Endothelial cell of umbilical vein (primary cell): ENCODE results near the gene CREG2. TPM values are rescaled to one million over a fixed set of nuclear protein-coding genes. Genes with fewer than 3 reads are reported as not detected.
A peak's percentile ranks its signal among the peaks of the same experiment; 100 is the strongest.

ENCODE experiments used
- BruUV-seq: library from RNA; stranded (reverse); fragments of 400-500 nt; replicated peaks from 2 replicates; lab custom pipeline; 2021; lab: Mats Ljungman, UMichigan
- CTCF ChIA-PET: fragments of 300-600, 350-600 bp; sonication (Branson Sonifier 250); formaldehyde crosslinking; loops from one replicate; lab custom pipeline; 2021; ENCODE audit warnings: antibody characterized with exemption, inconsistent platforms; lab: Charles Lee
- POLR2A ChIA-PET: fragments of 300-600, 350-600 bp; sonication (Branson Sonifier 250); formaldehyde crosslinking; loops from one replicate; lab custom pipeline; 2021; ENCODE audit warnings: antibody characterized with exemption, inconsistent platforms; lab: Charles Lee
- DNase-seq: peaks from one replicate; pipeline ENCODE4 v3.0.0-alpha.2; 2011; ENCODE audit warnings: low read depth, low spot score
- FAIRE-seq: peaks from 2 replicates; lab custom pipeline; 2011; peaks lifted over from hg19 to GRCh38; lab: Jason Lieb, UNC
- H2AFZ ChIP-seq: 2 replicates; pipeline ENCODE4 v1.6.0; 2012; ENCODE audit warnings: low read depth, low read length, control low read depth, inconsistent platforms
- H3K27ac ChIP-seq: 2 replicates; pipeline ENCODE4 v1.5.1; 2011; ENCODE audit warnings: low read depth, mild to moderate bottlenecking, control low read depth, low read length, moderate library complexity; ENCODE audit not compliant: insufficient read depth
- H3K27me3 ChIP-seq, 2 experiments: 2 replicates each; pipeline versions ENCODE4 v1.6.0 to v1.6.1; 2011; ENCODE audit warnings: low read length in 2 of 2, mixed read lengths in 1 of 2; ENCODE audit not compliant: control insufficient read depth in 2 of 2, insufficient read depth in 2 of 2
- H3K36me3 ChIP-seq, 2 experiments: 2 replicates in 1 of 2; 3 replicates in 1 of 2; pipeline ENCODE4 v1.5.1; 2011; ENCODE audit warnings: low read length in 2 of 2, mild to moderate bottlenecking in 1 of 2, moderate library complexity in 1 of 2; ENCODE audit not compliant: control insufficient read depth in 2 of 2, insufficient read depth in 2 of 2; ENCODE audit errors: extremely low read depth in 1 of 2
- H3K4me1 ChIP-seq: 3 replicates; pipeline ENCODE4 v1.5.1; 2011; ENCODE audit warnings: mild to moderate bottlenecking, low read length; ENCODE audit not compliant: control insufficient read depth, insufficient read depth; ENCODE audit errors: extremely low read depth
- H3K4me2 ChIP-seq: 2 replicates; pipeline ENCODE4 v1.6.1; 2011; ENCODE audit warnings: low read length, control low read depth, mixed read lengths; ENCODE audit not compliant: insufficient read depth
- H3K4me3 ChIP-seq, 3 experiments: fragments of 200-600 bp in 1 of 3; sonication (generic), shearing (Covaris generic) in 1 of 3; replicated peaks in 1 of 3; 2 replicates each; pipeline ENCODE4 v1.5.1; 2011 to 2016; ENCODE audit warnings: control low read depth in 3 of 3, low read length in 3 of 3, mild to moderate bottlenecking in 2 of 3, inconsistent platforms in 1 of 3, low read depth in 1 of 3, moderate library complexity in 1 of 3; ENCODE audit not compliant: insufficient read depth in 1 of 3
- H3K79me2 ChIP-seq: 2 replicates; pipeline ENCODE4 v1.6.0; 2012; ENCODE audit warnings: low read length, inconsistent platforms; ENCODE audit not compliant: control insufficient read depth, insufficient read depth
- H3K9ac ChIP-seq: replicated peaks from 2 replicates; pipeline ENCODE3; 2011; ENCODE audit warnings: low read length, control low read depth; ENCODE audit not compliant: insufficient read depth; ENCODE audit errors: extremely low read depth
- H3K9me1 ChIP-seq: replicated peaks from 3 replicates; pipeline ENCODE4 v1.6.0; 2011; ENCODE audit warnings: mild to moderate bottlenecking, low read length; ENCODE audit not compliant: control insufficient read depth, insufficient read depth; ENCODE audit errors: extremely low read depth
- H3K9me3 ChIP-seq: replicated peaks from 2 replicates; pipeline ENCODE4 v1.5.1; 2012; ENCODE audit warnings: low read length, inconsistent platforms; ENCODE audit not compliant: control insufficient read depth, insufficient read depth
- H4K20me1 ChIP-seq: replicated peaks from 2 replicates; pipeline ENCODE3; 2011; ENCODE audit warnings: mild to moderate bottlenecking, low read length; ENCODE audit not compliant: control insufficient read depth, insufficient read depth; ENCODE audit errors: extremely low read depth
- EZH2 ChIP-seq: IDR thresholded peaks from 2 replicates; pipeline ENCODE4 v1.6.1; 2012; ENCODE audit warnings: borderline replicate concordance, low read depth, mild to moderate bottlenecking, moderate library complexity, low read length, inconsistent platforms; ENCODE audit not compliant: severe bottlenecking
- FOS ChIP-seq: IDR thresholded peaks from 2 replicates; pipeline ENCODE4 v1.6.1; 2011; ENCODE audit warnings: mild to moderate bottlenecking, low read length, moderate library complexity, borderline replicate concordance; ENCODE audit not compliant: insufficient read depth
- GATA2 ChIP-seq: IDR thresholded peaks from 2 replicates; pipeline ENCODE4 v1.7.0; 2011; ENCODE audit warnings: low read depth, mild to moderate bottlenecking, moderate library complexity, mixed read lengths, low read length; ENCODE audit not compliant: insufficient read length, insufficient read depth
- JUN ChIP-seq: IDR thresholded peaks from 2 replicates; pipeline ENCODE4 v1.6.1; 2011; ENCODE audit warnings: borderline replicate concordance, low read depth; ENCODE audit not compliant: insufficient read length, insufficient read depth
- MYC ChIP-seq: IDR thresholded peaks from one replicate; pipeline ENCODE4 v1.6.1; 2011; ENCODE audit warnings: mild to moderate bottlenecking, low read depth, low read length
- POLR2A ChIP-seq: IDR thresholded peaks from 2 replicates; pipeline ENCODE4 v1.6.1; 2012; ENCODE audit warnings: low read depth, mild to moderate bottlenecking, control low read depth, low read length
- POLR2AphosphoS5 ChIP-seq: IDR thresholded peaks from 2 replicates; pipeline ENCODE4 v1.6.1; 2012; ENCODE audit warnings: low read depth, mild to moderate bottlenecking, control low read depth, low read length, moderate library complexity; ENCODE audit not compliant: insufficient read depth
- dilution Hi-C: fragments of 300-500 bp; cut with MboI; formaldehyde crosslinking; loops from one replicate; pipeline ENCODE4 v1.15.0; 2019; ENCODE audit warnings: low sequenced_read_pairs; ENCODE audit not compliant: extremely low pct_ligation_motif_present
- intact Hi-C: fragments of 100-400 bp; cut with micrococcal nuclease; formaldehyde crosslinking; loops from one replicate; pipeline ENCODE4 v1.10.0; 2022
- polyA plus RNA-seq, 4 experiments: library from polyadenylated mRNA; depleted of rRNA in 3 of 4; stranded (reverse) in 3 of 4; unstranded in 1 of 4; fragments of >200 nt; gene quantifications; 2 replicates each; pipeline versions ENCODE4 v1.2.1 to v1.2.3, GENCODE V29; 2011 to 2012; ENCODE audit warnings: missing spikeins in 1 of 4
- total RNA-seq: library from RNA; stranded (reverse); gene quantifications from 2 replicates; pipeline ENCODE4 v1.2.3, GENCODE V29; 2021
- TF ChIP-seq, protein P1 (sequence below), 2 donors: IDR thresholded peaks; 1 replicate in 1 of 2; 2 replicates in 1 of 2; pipeline ENCODE4 v1.5.1; 2011; ENCODE audit warnings: low read length in 2 of 2, mild to moderate bottlenecking in 2 of 2, moderate library complexity in 2 of 2, control low read depth in 1 of 2, inconsistent platforms in 1 of 2, low read depth in 1 of 2; ENCODE audit not compliant: insufficient read depth in 1 of 2; ENCODE audit errors: extremely low read depth in 1 of 2
- TF ChIP-seq, protein P2 (sequence below): IDR thresholded peaks from 2 replicates; pipeline ENCODE4 v1.6.1; 2011; ENCODE audit not compliant: insufficient read depth, insufficient read length

The CREG2 gene
- total and polyA plus RNA-seq, 2 donors (not counting 3 experiments of a cell fraction or from before 2014, with no cell fraction given), result 0.48 to 2.0 TPM

DNA sequence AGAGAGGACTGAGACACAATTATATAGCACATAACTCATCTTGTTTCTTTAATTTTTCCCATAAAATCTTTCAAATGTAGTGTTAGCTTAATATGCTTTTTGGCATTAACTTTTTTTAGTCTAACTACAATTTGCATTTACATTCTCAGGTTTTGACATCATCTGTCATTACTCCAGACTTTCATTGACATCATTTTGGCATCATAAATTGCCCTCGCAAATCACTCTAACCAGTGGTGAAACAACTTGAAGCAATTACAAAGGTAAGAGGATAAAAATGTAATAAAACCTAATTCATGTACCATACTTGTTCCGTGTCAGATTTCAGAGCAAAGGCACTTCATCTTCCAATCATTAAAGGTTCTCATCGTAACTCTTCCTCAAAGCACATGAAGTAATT lies 46.2 kb upstream of the CREG2 start:
- no peak overlapping the region for H3K4me2 ChIP-seq
- H3K9me3 ChIP-seq, result no peaks in the 10 kb centered on the region
- ChIA-PET CTCF (no interaction called here), POLR2A (no interaction called here)
- no peak overlapping the region for H3K9ac ChIP-seq
- H3K27ac ChIP-seq, result no peak overlapping the region
- no peaks in the 10 kb centered on the region for H3K36me3 ChIP-seq
- no peaks in the 10 kb centered on the region for H3K9me1 ChIP-seq
- dilution Hi-C loops (no loop called here), intact Hi-C loops (no loop called here)
- no peaks in the 10 kb centered on the region for H4K20me1 ChIP-seq
- no TSS peak for BruUV-seq
- no peak for TF ChIP-seq POLR2AphosphoS5
- TF ChIP-seq, protein P1, sequence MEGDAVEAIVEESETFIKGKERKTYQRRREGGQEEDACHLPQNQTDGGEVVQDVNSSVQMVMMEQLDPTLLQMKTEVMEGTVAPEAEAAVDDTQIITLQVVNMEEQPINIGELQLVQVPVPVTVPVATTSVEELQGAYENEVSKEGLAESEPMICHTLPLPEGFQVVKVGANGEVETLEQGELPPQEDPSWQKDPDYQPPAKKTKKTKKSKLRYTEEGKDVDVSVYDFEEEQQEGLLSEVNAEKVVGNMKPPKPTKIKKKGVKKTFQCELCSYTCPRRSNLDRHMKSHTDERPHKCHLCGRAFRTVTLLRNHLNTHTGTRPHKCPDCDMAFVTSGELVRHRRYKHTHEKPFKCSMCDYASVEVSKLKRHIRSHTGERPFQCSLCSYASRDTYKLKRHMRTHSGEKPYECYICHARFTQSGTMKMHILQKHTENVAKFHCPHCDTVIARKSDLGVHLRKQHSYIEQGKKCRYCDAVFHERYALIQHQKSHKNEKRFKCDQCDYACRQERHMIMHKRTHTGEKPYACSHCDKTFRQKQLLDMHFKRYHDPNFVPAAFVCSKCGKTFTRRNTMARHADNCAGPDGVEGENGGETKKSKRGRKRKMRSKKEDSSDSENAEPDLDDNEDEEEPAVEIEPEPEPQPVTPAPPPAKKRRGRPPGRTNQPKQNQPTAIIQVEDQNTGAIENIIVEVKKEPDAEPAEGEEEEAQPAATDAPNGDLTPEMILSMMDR (IDR thresholded peaks at IDR 0.05; ENCODE audit: extremely low read depth in 1 of 2, insufficient read depth in 1 of 2, low read depth in 1 of 2, low read length in 2 of 2), result no peak
- TF ChIP-seq EZH2, result no peak
- H3K79me2 ChIP-seq, result no peaks in the 10 kb centered on the region
- DNase-seq (no peak), FAIRE-seq (peak; percentile 15)
- H3K27me3 ChIP-seq, result no peaks in the 10 kb centered on the region
- no peak overlapping the region for H2AFZ ChIP-seq
- peaks cover 4% of the 10 kb centered on the region for H3K4me1 ChIP-seq
- no peak overlapping the region for H3K4me3 ChIP-seq

DNA sequence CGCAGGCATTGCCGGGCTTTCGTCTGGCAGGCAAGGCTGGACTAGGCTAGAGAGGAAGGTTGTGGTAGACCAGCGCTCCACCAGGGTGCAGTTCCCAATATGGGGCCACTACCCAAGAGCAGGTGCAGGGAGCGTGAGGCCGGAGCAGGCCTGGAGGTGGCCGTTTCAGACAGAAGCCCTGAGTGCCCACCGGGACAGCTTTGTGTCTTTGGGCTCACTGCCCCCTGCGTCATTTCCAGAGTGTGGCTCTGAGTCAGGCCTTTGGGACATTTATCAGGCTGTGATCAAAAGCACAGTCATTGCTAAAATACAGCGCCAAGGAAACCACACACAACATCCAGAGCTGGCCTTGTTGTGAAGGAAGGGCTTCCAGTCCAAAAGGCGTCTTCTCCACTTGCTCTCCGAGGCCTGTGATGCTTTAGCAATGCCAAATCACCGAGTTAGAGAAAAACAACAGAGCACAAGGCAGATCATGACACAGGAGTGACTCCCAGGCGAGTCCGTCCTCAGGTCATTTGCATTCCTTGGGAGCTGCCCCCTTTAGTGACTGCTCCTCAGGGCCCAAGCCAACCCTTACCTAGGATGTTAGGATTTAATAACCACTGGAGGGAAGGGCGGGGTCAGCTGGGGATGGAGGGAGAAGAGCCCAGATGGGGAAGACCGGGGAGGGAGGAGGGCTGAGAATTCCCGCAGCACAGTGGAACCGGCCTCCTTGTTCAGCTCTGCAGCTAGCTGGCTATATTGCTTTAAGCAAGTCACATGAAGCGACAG lies 45.3 kb upstream of the CREG2 start:
- no peak for DNase-seq
- peaks cover 4% of the 10 kb centered on the region for H3K4me1 ChIP-seq
- no peak for FAIRE-seq
- no peaks in the 10 kb centered on the region for H4K20me1 ChIP-seq
- H3K27ac ChIP-seq, result no peak overlapping the region
- no peak overlapping the region for H3K9ac ChIP-seq
- dilution Hi-C loops (no loop called here), intact Hi-C loops (no loop called here)
- no peaks in the 10 kb centered on the region for H3K9me1 ChIP-seq
- ChIA-PET POLR2A (no interaction called here), CTCF (no interaction called here)
- no peaks in the 10 kb centered on the region for H3K79me2 ChIP-seq
- no peak overlapping the region for H3K4me3 ChIP-seq
- H3K36me3 ChIP-seq, result no peaks in the 10 kb centered on the region
- H3K27me3 ChIP-seq, result no peaks in the 10 kb centered on the region
- H2AFZ ChIP-seq, result no peak overlapping the region
- no peaks in the 10 kb centered on the region for H3K9me3 ChIP-seq
- BruUV-seq, result no TSS peak
- no peak for TF ChIP-seq GATA2
- TF ChIP-seq FOS, result no peak
- TF ChIP-seq, protein P2, sequence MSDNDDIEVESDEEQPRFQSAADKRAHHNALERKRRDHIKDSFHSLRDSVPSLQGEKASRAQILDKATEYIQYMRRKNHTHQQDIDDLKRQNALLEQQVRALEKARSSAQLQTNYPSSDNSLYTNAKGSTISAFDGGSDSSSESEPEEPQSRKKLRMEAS, result no peak
- no peak for TF ChIP-seq EZH2
- TF ChIP-seq JUN, result no peak
- TF ChIP-seq, protein P1 (IDR thresholded peaks at IDR 0.05; ENCODE audit: extremely low read depth in 1 of 2, insufficient read depth in 1 of 2, low read depth in 1 of 2, low read length in 2 of 2), result no peak
- no peak for TF ChIP-seq POLR2A
- no peak for TF ChIP-seq MYC
- no peak for TF ChIP-seq POLR2AphosphoS5
- H3K4me2 ChIP-seq, result no peak overlapping the region
